SU-DHL-6 (cell line): Measurements from ENCODE around the gene SAMSN1.

ENCODE experiments used
- EZH2phosphoT487 ChIP-seq: fragments of 200-600 bp; sonication (generic), shearing (Covaris generic); conservative IDR thresholded peaks from 2 replicates; pipeline ENCODE4 v1.6.1; 2018; ENCODE audit warnings: mild to moderate bottlenecking, antibody characterized with exemption, low read length, moderate library complexity, mixed read lengths
- TF ChIP-seq, protein P1 (sequence below): fragments of 200-600 bp; sonication (generic); IDR thresholded peaks from one replicate; pipeline ENCODE4 v1.5.1; 2017; ENCODE audit warnings: antibody characterized with exemption, mild to moderate bottlenecking, low read length, moderate library complexity; ENCODE audit not compliant: insufficient read depth, poor library complexity, severe bottlenecking

DNA sequence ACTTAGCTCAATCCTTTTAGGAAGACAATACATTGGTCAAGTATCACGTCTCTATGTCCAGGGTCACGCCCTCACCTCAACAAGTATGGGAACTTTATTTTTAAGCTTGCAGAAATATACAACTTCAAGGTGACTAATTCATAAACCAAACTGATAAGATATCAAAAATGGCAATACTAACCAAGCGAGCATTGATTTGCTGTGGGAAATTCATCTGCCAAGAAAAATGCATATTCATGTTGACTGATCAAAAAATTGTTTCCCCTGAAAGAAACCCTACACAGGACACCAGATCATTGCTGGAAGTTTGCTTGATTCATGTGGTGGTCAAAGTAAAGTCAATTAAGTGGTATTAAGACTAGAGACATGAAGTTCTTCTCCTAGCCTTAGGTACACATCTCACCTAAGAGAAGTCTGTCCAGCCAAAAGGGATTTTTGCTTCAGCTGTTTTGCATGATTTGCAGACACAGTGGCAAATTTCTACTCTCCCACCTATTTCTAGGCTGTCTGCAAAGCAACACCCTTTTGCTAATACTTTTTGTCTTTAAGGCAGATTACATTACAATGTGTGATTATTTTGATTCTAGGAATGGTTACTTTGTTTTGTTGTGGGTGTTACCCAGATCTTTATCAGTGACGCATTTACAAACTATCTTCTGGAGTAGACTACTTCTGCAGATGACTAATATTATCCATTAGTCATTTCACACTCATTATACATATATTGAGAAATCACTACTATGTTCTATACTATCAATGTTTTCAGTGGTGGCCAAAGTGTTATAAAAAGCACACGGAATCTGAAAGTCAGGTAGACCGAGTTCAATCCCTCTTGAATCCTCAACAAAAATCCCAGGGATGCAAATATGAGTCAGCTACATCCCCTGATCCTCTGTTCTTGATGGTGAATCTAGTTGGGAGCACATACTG lies 12.4 kb downstream of the SAMSN1 start:
- TF ChIP-seq, protein P1, sequence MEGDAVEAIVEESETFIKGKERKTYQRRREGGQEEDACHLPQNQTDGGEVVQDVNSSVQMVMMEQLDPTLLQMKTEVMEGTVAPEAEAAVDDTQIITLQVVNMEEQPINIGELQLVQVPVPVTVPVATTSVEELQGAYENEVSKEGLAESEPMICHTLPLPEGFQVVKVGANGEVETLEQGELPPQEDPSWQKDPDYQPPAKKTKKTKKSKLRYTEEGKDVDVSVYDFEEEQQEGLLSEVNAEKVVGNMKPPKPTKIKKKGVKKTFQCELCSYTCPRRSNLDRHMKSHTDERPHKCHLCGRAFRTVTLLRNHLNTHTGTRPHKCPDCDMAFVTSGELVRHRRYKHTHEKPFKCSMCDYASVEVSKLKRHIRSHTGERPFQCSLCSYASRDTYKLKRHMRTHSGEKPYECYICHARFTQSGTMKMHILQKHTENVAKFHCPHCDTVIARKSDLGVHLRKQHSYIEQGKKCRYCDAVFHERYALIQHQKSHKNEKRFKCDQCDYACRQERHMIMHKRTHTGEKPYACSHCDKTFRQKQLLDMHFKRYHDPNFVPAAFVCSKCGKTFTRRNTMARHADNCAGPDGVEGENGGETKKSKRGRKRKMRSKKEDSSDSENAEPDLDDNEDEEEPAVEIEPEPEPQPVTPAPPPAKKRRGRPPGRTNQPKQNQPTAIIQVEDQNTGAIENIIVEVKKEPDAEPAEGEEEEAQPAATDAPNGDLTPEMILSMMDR: no peak
- no peak for TF ChIP-seq EZH2phosphoT487
